Stimulated activated memory B cell treated with anti-CD40 and anti-IgM and Interleukin-4, amounts not matched to agents 10 μg/mL and 1 μg/mL and 100 μg/mL, for 72 hours (primary cell): Measurements from ENCODE around the gene GULP1.
"Not testable (repeated sequence)": the region's sequence is repeated elsewhere in the genome, so short reads cannot be mapped to it uniquely, and the experiment has no call there.

Source experiments
- ATAC-seq: fragments of 150-1000 bp; cut with Tn5 transposase; 2 replicates; pipeline ENCODE4 v1.10.0; 2021
- H3K27ac Mint-ChIP-seq: one replicate; pipeline ENCODE4 v1.8.0; 2022; ENCODE audit warnings: mild to moderate bottlenecking, mixed read lengths
- H3K27me3 Mint-ChIP-seq: one replicate; pipeline ENCODE4 v1.8.0; 2022; ENCODE audit warnings: mixed read lengths
- H3K36me3 Mint-ChIP-seq: one replicate; pipeline ENCODE4 v1.8.0; 2022; ENCODE audit warnings: mixed read lengths
- H3K4me1 Mint-ChIP-seq: one replicate; pipeline ENCODE4 v1.8.0; 2022; ENCODE audit warnings: mixed read lengths
- H3K4me3 Mint-ChIP-seq: one replicate; pipeline ENCODE4 v1.8.0; 2022; ENCODE audit warnings: mild to moderate bottlenecking, moderate library complexity, mixed read lengths
- H3K9me3 Mint-ChIP-seq: one replicate; pipeline ENCODE4 v1.8.0; 2022; ENCODE audit warnings: mixed read lengths

Gene GULP1

DNA sequence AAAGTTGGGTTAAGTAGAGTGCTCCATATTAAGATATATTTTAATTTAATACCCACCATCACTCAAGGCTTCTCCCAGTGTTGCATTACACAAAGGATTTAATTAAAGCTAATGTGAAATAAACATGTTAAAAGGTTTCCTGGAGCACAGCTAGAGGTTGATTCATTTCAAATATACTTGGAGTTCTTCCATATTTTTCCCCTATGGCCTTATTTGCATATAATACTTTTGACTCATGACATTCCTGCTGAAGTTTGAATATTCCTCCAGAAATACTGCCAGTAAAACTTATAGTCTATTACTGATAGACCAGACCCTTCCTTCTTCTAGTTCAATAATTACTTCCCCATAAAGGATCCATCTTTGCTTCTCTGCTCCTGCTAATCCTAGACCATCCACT lies 227.5 kb downstream of the GULP1 start:
- Mint-ChIP-seq H3K4me3 (no peak overlapping the region), H3K27me3 (no peaks in the 10 kb centered on the region), H3K4me1 (no peaks in the 10 kb centered on the region), H3K9me3 (peaks cover 3% of the 10 kb centered on the region), H3K36me3 (no peaks in the 10 kb centered on the region), H3K27ac (no peak overlapping the region)
- ATAC-seq, result no peak

DNA sequence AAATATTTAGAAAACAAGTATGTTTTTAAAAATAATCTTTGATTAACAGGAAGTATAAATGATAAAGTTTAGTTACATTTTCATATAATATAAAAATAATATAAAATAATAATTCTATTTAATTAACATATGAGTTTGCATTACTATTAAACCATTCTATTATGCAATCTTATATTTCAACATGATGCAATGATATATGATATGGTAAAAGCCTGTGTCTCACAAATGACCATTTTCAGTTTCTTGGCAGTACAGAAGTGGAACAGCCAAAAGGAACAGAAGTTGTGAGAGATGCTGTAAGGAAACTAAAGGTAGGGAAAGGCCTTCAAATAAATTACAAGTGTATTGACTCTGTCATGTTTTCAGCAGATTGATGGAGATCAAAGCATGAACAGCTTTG lies 230.8 kb downstream of the GULP1 start:
- ATAC-seq, result no peak
- Mint-ChIP-seq H3K36me3 (no peaks in the 10 kb centered on the region), H3K4me3 (no peak overlapping the region), H3K27me3 (no peaks in the 10 kb centered on the region), H3K9me3 (peaks cover 3% of the 10 kb centered on the region), H3K27ac (no peak overlapping the region), H3K4me1 (no peaks in the 10 kb centered on the region)

DNA sequence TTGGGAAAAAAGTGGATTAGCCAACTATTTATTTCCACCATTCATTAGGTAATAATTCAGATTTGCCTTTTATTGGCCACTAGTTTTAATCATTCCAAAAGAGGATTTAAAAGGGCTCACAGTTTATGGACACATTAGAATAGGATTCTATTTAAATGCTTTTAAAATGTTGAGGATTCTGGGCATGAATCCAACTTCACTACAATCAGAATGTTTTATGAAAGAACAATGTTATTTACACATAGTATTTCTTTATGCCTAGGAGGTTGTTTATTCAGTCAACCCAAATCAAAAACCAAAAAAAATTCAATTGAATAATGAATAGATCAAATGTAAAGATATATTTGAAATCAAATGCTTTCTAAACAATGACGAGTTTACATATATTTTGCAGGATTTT lies 232.2 kb downstream of the GULP1 start:
- Mint-ChIP-seq H3K4me3 (no peak overlapping the region), H3K36me3 (no peaks in the 10 kb centered on the region), H3K27ac (no peak overlapping the region), H3K27me3 (no peaks in the 10 kb centered on the region), H3K4me1 (no peaks in the 10 kb centered on the region), H3K9me3 (peaks cover 3% of the 10 kb centered on the region)
- no peak for ATAC-seq

DNA sequence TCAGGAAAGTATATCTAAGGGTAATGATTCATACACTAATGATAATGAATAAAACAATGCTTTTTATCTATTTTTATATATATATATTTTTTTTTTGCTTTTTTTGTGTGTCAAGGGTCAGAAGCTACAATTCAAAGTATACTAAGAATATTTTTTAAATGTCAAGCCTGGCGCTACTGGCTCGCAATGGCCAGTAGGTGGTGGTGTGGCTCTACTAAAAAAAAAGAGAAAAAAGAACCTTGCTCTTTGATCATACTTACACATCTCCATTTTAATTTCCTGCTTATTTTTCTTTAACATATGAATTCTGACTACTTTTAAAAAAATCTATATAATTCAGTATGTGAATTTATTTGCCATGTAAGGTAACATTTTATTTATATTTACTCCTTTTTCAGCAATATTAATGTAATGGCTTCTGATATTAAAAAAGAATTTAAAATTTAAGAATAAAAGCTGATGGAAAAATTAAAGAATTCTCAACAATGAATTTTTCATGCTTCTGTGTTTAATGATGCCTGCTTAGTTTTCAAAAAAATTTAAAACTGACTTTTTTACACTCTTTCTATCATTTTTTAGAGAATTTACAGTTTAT lies 232.9 kb downstream of the GULP1 start:
- ATAC-seq, result no peak
- Mint-ChIP-seq H3K27ac (no peak overlapping the region), H3K4me1 (no peaks in the 10 kb centered on the region), H3K4me3 (no peak overlapping the region), H3K9me3 (peaks cover 3% of the 10 kb centered on the region), H3K27me3 (no peaks in the 10 kb centered on the region), H3K36me3 (no peaks in the 10 kb centered on the region)

DNA sequence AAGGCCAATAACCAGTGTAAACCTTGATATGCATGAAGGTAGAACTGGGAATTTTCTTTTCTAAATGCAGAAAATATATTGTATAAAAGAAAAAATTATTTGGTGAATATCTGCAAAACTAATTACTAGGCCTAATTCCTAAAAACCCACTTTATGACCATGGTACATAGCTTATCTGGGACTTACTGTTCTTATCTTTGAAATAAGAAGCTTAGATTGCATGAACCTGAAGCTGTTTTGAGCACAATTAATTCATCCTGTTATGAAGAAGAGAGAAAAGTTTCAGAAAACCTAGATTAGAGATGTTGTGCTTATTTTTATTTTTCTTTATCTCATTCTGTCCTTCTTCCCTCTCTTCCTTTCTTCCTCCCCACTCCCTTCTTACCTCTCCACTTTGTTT lies 235.0 kb downstream of the GULP1 start:
- Mint-ChIP-seq H3K27ac (no peak overlapping the region), H3K4me3 (no peak overlapping the region), H3K4me1 (no peaks in the 10 kb centered on the region), H3K36me3 (no peaks in the 10 kb centered on the region), H3K9me3 (no peaks in the 10 kb centered on the region), H3K27me3 (no peaks in the 10 kb centered on the region)
- no peak for ATAC-seq

DNA sequence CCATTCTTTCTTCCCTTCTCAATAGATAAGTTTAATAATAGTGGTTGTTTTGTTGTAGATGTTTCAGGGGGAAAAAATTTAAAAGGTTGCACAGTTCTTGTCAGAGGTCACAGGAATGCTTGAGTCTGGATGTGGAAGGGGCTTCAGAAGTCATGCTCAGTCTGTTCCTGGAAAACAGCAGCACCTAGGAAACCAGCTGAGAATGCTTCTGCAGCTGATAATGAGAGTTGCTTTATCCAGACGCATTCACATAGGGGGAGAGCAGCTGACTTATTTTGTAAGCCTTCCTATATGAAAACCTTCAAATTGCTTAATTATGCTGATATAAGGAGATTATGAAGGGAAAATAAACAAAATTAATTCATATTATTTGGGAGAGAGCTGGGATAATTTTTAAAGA lies 235.5 kb downstream of the GULP1 start:
- Mint-ChIP-seq H3K4me3 (no peak overlapping the region), H3K36me3 (no peaks in the 10 kb centered on the region), H3K4me1 (no peaks in the 10 kb centered on the region), H3K27me3 (no peaks in the 10 kb centered on the region), H3K9me3 (no peaks in the 10 kb centered on the region), H3K27ac (no peak overlapping the region)
- no peak for ATAC-seq

DNA sequence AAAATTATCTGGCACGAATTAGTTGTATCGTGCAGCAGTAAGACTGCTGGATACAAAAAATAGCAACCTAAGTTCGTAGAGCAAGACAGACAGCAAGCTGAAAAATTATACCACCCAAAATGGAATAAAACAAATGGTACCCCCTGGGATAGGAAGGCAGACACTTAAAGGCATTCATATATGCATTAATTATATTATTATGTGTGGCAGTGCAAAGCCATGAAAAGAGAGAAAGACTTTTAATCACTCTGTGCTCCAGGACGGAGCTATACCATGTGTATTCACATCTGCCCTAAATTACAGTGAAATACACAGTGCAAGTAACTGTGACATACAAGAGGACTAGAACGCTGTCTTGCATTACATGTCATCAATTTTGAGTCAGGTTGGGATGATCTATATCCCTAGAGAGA lies 235.9 kb downstream of the GULP1 start:
- no peak overlapping the region for H3K4me3 Mint-ChIP-seq
- no peaks in the 10 kb centered on the region for H3K9me3 Mint-ChIP-seq
- no peak overlapping the region for H3K27ac Mint-ChIP-seq
- no peaks in the 10 kb centered on the region for H3K4me1 Mint-ChIP-seq
- ATAC-seq, result peak; percentile 24
- no peaks in the 10 kb centered on the region for H3K36me3 Mint-ChIP-seq
- no peaks in the 10 kb centered on the region for H3K27me3 Mint-ChIP-seq

DNA sequence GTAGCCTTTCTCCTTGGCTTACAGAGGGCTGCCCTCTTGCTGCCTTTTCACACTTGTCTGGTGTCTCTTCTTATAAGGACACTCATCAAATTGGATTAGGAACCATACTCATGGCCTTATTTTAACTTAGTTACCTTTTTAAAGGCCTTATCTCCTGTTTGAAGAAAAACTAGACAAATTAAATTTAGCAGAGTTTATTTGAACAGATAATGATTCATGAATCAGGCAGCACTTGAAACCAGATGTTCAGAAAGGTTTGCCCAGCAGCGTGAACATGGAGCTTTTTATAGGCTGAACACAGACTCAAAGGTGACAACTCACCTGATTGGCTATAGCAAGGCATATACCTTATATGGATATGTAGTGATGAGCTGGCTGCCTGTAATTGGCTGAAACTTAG lies 238.0 kb downstream of the GULP1 start:
- ATAC-seq, result no peak
- Mint-ChIP-seq H3K4me1 (no peaks in the 10 kb centered on the region), H3K27me3 (no peaks in the 10 kb centered on the region), H3K27ac (no peak overlapping the region), H3K9me3 (no peaks in the 10 kb centered on the region), H3K4me3 (no peak overlapping the region), H3K36me3 (no peaks in the 10 kb centered on the region)

DNA sequence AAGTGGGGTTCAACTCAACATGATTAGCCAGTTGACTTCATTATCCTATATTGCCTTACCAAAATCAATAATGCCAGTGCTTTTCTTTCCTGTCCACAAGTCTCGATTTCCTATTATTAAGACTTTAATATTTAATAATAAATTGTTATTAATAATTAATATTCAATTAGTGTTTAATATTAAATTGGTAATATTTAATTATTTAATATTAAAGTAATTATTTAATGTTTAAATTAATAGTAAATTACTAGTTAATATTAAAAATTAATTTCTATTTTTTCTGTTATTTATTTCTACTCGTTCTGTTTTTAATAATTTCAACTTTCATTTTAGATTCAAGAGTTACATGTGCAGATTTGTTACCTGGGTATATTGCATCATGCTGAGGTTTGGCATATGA lies 243.2 kb downstream of the GULP1 start:
- H3K27me3 Mint-ChIP-seq, result no peaks in the 10 kb centered on the region
- H3K36me3 Mint-ChIP-seq, result no peaks in the 10 kb centered on the region
- no peak overlapping the region for H3K27ac Mint-ChIP-seq
- ATAC-seq, result no peak
- no peak overlapping the region for H3K4me3 Mint-ChIP-seq
- H3K9me3 Mint-ChIP-seq, result peaks cover 2% of the 10 kb centered on the region
- no peaks in the 10 kb centered on the region for H3K4me1 Mint-ChIP-seq

DNA sequence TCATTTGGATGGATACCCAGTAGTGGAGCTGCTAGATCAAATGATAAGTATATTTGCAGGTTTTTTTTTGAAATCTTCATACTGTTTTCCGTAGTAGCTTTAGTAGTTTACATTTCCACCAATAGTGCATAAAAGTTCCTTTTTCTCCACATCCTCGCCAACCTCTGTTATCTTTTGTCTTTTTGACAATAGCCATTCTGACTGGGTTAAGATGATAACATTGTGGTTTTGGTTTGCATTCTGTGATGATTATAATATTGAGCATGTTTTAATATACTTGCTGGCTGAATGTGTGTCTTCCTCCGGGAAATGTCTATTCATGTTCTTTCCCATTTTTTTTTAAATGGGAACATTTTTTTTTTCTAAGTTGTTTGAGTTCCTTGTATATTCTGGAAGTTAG lies 260.0 kb downstream of the GULP1 start:
- Mint-ChIP-seq H3K4me1 (no peaks in the 10 kb centered on the region), H3K27me3 (no peaks in the 10 kb centered on the region), H3K9me3 (peaks cover 5% of the 10 kb centered on the region), H3K36me3 (no peaks in the 10 kb centered on the region), H3K27ac (no peak overlapping the region), H3K4me3 (no peak overlapping the region)
- no peak for ATAC-seq

DNA sequence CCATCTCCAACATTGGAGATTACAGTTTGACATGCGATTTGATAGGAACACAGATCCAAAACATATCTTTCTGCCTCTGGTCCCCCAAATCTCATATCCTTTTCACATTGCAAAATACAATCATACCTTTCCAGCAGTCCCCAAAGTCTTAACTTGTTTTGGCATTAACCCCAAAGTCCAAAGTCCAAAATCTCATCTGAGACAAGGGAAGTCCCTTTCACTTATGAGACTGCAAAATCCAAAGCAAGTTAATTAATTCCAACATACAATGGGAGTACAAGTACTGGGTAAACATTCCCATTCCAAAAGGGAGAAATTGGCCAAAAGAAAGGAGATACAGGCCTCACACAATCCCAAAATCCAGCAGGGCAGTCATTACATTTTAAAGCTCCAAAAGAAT lies 265.4 kb downstream of the GULP1 start:
- Mint-ChIP-seq H3K9me3 (peaks cover 16% of the 10 kb centered on the region), H3K4me3 (no peak overlapping the region), H3K36me3 (no peaks in the 10 kb centered on the region), H3K4me1 (no peaks in the 10 kb centered on the region), H3K27me3 (no peaks in the 10 kb centered on the region), H3K27ac (no peak overlapping the region)
- no peak for ATAC-seq

DNA sequence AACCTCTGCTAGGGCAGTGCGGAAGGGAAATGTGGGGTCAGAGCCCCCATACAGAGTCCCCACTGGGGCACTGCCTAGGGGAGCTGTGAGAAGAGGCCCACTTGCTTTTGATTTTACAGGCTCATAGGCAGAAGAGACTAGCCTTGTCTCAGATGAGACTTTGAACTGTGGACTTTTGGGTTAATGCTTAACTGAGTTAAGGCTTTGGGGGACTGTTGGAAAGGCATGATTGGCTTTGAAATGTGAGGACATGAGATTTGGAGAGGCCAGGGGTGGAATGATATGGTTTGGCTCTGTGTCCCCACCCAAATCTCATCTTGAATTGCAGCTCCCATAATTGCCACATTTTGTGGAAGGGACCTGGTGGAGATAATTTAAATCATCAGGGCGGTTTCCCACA lies 267.8 kb downstream of the GULP1 start:
- H3K27me3 Mint-ChIP-seq, H3K27ac Mint-ChIP-seq, H3K4me3 Mint-ChIP-seq, ATAC-seq, H3K4me1 Mint-ChIP-seq, H3K36me3 Mint-ChIP-seq: not testable (repeated sequence)
- peaks cover 13% of the 10 kb centered on the region for H3K9me3 Mint-ChIP-seq

DNA sequence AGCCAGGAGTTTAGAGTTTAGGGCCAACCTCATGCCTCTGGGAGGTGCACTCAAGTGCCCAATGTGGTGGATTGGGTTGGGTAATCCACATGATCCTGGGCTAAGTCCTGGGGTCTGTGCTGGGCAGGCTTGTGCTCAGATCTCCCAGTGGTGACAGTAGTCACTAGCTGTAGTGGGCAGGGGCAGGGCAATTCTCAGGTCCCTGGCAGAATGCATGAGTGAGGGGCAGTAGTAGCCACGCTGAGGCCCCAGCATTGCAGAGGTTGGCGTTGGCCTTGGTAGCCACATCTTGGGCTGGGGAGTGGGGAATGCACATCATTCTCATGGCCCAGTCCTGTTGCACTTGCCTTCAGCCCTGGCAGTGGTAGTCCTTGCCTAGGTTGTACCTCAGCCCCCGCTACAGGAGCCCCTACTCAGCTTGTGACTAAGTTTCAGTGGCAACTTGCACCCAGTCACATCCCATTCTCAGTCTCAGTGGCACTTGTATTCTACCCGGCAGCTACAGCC lies 269.9 kb downstream of the GULP1 start:
- Mint-ChIP-seq H3K4me3 (no peak overlapping the region), H3K9me3 (peaks cover 12% of the 10 kb centered on the region), H3K27ac (no peak overlapping the region), H3K4me1 (no peaks in the 10 kb centered on the region), H3K36me3 (no peaks in the 10 kb centered on the region), H3K27me3 (no peaks in the 10 kb centered on the region)
- ATAC-seq, result no peak

DNA sequence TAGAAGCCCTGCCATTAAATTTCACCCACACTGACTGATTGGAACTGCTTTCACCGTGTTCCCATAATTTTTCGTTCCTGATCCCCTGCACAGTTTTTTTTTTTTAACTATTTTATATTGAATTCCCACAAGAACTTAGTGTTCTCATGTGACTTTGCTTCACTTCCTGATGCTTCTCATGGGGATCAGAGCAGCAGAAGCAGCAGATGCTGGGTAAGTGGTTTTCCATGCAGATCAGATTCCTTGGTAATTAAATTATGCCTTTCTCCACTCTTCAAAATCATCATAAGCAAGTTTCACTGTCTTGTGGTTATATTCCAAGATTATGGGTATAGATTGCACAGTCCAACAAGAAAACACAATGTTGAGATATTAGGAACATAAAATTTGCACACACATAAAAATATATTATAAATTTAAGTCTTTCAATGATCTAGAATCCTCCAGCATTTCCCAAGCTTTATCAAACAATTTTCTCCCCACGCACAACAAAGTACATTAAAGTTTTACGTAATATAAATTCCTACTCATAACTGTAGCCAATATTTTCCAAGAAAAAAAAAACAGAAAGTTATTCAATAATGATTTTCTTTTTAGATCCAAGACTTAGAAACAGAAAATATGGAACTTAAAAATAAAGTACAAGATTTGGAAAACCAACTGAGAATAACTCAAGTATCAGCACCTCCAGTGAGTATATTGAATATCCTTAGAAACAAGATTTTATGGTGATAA lies 277.9 kb downstream of the GULP1 start:
- no peaks in the 10 kb centered on the region for H3K27me3 Mint-ChIP-seq
- H3K36me3 Mint-ChIP-seq, result no peaks in the 10 kb centered on the region

DNA sequence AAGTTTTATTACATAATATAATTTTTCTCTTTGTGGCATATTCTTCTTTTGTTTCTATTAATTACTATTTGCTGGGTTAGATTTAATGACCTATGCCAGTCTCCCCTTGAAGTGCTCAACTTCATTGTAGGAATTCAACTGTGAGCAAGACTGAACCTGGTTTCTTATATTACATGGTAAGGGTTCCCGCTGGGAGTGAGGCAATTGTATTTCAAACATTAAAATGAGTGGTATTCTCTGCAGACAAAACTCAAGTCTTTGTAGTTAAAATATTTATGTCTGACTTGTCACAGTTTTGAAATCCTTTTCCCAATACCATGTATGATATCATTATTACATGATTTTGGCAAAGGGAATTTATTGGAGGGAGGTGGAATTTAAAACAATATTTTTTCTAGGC lies 278.7 kb downstream of the GULP1 start:
- H3K27ac Mint-ChIP-seq, result no peak overlapping the region
- peaks cover 2% of the 10 kb centered on the region for H3K9me3 Mint-ChIP-seq
- H3K36me3 Mint-ChIP-seq, result no peaks in the 10 kb centered on the region
- H3K4me3 Mint-ChIP-seq, result no peak overlapping the region
- ATAC-seq, result no peak
- no peaks in the 10 kb centered on the region for H3K4me1 Mint-ChIP-seq
- no peaks in the 10 kb centered on the region for H3K27me3 Mint-ChIP-seq

More for the DNA sequence above, 277.9 kb downstream of the GULP1 start:
- H3K4me1 Mint-ChIP-seq, result no peaks in the 10 kb centered on the region
- no peak overlapping the region for H3K27ac Mint-ChIP-seq
- no peaks in the 10 kb centered on the region for H3K9me3 Mint-ChIP-seq
- ATAC-seq, result no peak
- no peak overlapping the region for H3K4me3 Mint-ChIP-seq

DNA sequence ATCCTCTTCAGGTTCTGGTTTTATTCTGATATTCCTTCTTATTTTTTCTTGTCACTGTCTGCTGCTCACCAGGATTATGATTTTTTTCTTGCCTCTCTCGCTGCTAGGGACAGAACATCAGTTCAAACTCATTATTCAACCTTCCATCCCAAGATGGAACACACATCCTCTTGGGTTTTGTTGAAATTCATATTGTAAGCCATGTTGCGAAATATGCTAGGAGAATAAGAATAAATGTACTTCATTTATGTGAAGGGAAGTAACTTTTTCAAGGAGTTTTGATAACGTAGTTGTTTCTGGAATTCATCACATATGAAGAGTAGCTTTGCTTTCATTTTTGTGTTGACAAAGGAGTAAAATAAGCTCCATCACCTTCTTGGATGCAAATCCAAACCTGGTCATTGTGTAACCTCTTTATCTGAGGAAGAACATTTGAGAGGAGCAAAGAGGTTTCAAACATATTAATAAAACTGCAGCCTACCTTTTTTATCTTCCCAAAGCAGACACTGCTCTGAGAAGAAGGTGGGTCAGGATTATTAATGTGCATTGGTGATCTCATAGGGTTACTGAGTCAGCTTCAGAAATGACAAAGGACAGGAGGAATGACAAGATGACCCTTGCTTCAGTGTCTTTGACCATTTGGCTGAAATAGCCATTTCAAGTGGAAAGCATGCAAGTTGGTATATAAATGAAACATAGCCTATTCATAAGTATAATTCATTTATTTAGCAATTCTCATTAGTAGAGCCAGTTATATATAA lies 280.0 kb downstream of the GULP1 start:
- ATAC-seq, result no peak
- Mint-ChIP-seq H3K36me3 (no peaks in the 10 kb centered on the region), H3K4me1 (no peaks in the 10 kb centered on the region), H3K27ac (no peak overlapping the region), H3K9me3 (peaks cover 2% of the 10 kb centered on the region), H3K4me3 (no peak overlapping the region), H3K27me3 (no peaks in the 10 kb centered on the region)
